K562 (cell line): ENCODE results near the gene KIRREL1. TPM values are rescaled to one million over a fixed set of nuclear protein-coding genes. Genes with fewer than 3 reads are reported as not detected.
A peak's percentile ranks its signal among the peaks of the same experiment; 100 is the strongest.

Experiments
- ATAC-seq: fragments of 200-7000 bp; cut with Tn5 transposase; 3 replicates; pipeline ENCODE4 v1.9.1; 2020; ENCODE audit warnings: moderate library complexity
- BruUV-seq: library from RNA; stranded (reverse); fragments of 400-500 nt; replicated peaks from 2 replicates; lab custom pipeline; 2021; lab: Mats Ljungman, UMichigan
- CTCF ChIA-PET: fragments of 300-600 bp; formaldehyde crosslinking; extraction: SDS; loops from one replicate; lab custom pipeline; 2021; ENCODE audit warnings: low intra/inter-chr PET ratio; lab: Yijun Ruan, JAX
- POLR2A ChIA-PET: fragments of 300-600, 350-650 bp; sonication (Branson Sonifier 250); formaldehyde crosslinking; extraction: SDS; loops from one replicate; lab custom pipeline; 2021; ENCODE audit warnings: antibody characterized with exemption, inconsistent platforms; lab: Yijun Ruan, JAX
- DNase-seq, 4 experiments: peaks; one replicate each; pipeline versions ENCODE4 v3.0.0 to v3.0.0-alpha.2; 2011 to 2018; ENCODE audit warnings: low spot score in 3 of 4, mixed read lengths in 3 of 4; ENCODE audit errors: extremely low read depth in 1 of 4
- FAIRE-seq: peaks from 2 replicates; lab custom pipeline; 2011; peaks lifted over from hg19 to GRCh38; lab: Jason Lieb, UNC
- H2AFZ ChIP-seq: 2 replicates; pipeline ENCODE4 v1.6.0; 2011; ENCODE audit warnings: low read depth, low read length, control low read depth, inconsistent platforms
- H3K27ac ChIP-seq: fragments of 200-600 bp; 3 replicates; pipeline ENCODE4 v1.8.0; 2011; ENCODE audit warnings: low read depth, mild to moderate bottlenecking, control low read depth, inconsistent platforms, low read length, moderate library complexity, mixed read lengths; ENCODE audit errors: extremely low read depth
- H3K27me3 ChIP-seq, 2 experiments: fragments of 300-600 bp in 1 of 2; 2 replicates in 1 of 2; 3 replicates in 1 of 2; pipeline versions ENCODE4 v1.6.0 to v1.8.0; 2011; ENCODE audit warnings: inconsistent platforms in 2 of 2, low read length in 2 of 2, mild to moderate bottlenecking in 1 of 2, mixed read lengths in 1 of 2, moderate library complexity in 1 of 2; ENCODE audit not compliant: control insufficient read depth in 2 of 2, insufficient read depth in 2 of 2
- H3K36me3 ChIP-seq: fragments of 300-600 bp; 3 replicates; pipeline ENCODE4 v1.8.0; 2011; ENCODE audit warnings: mild to moderate bottlenecking, low read length, inconsistent platforms; ENCODE audit not compliant: control insufficient read depth, insufficient read depth
- H3K4me1 ChIP-seq, 2 experiments: fragments of 200-600 bp in 1 of 2; replicated peaks in 1 of 2; 2 replicates in 1 of 2; 3 replicates in 1 of 2; pipeline versions ENCODE4 v1.5.1 to v1.8.0; 2011; ENCODE audit warnings: inconsistent platforms in 2 of 2, low read length in 2 of 2, mild to moderate bottlenecking in 1 of 2, mixed read lengths in 1 of 2, moderate library complexity in 1 of 2; ENCODE audit not compliant: control insufficient read depth in 2 of 2, insufficient read depth in 2 of 2
- H3K4me2 ChIP-seq: 2 replicates; pipeline ENCODE4 v1.6.1; 2011; ENCODE audit warnings: low read length, control low read depth, inconsistent platforms, mixed read lengths; ENCODE audit not compliant: insufficient read depth
- H3K4me3 ChIP-seq: fragments of 200-600 bp; sonication (generic), shearing (Covaris generic); 2 replicates; pipeline ENCODE4 v1.5.1; 2016; ENCODE audit warnings: control low read depth, inconsistent platforms
- H3K79me2 ChIP-seq: fragments of 200-600 bp; 3 replicates; pipeline ENCODE4 v1.8.0; 2011; ENCODE audit warnings: low read length, inconsistent platforms; ENCODE audit not compliant: control insufficient read depth, insufficient read depth
- H3K9ac ChIP-seq, 2 experiments: 2 replicates each; pipeline versions ENCODE4 v1.6.0 to v1.6.1; 2011; ENCODE audit warnings: low read depth in 2 of 2, low read length in 2 of 2, control low read depth in 1 of 2, inconsistent platforms in 1 of 2, mild to moderate bottlenecking in 1 of 2, mixed read lengths in 1 of 2; ENCODE audit not compliant: insufficient read depth in 1 of 2
- H3K9me1 ChIP-seq: one replicate; pipeline ENCODE4 v1.6.0; 2011; ENCODE audit warnings: inconsistent platforms, mild to moderate bottlenecking, low read length, moderate library complexity; ENCODE audit not compliant: control insufficient read depth, insufficient read depth
- H3K9me3 ChIP-seq: replicated peaks from 2 replicates; pipeline ENCODE4 v1.5.1; 2011; ENCODE audit warnings: low read depth, low read length, inconsistent platforms; ENCODE audit not compliant: control insufficient read depth, insufficient read depth
- H4K20me1 ChIP-seq: replicated peaks from 2 replicates; pipeline ENCODE4 v1.6.1; 2011; ENCODE audit warnings: low read length, inconsistent platforms, mixed read lengths; ENCODE audit not compliant: control insufficient read depth, insufficient read depth
- BRD4 ChIP-seq: fragments of 200-600 bp; sonication (generic); IDR thresholded peaks from 2 replicates; pipeline ENCODE4 v1.6.1; 2017; ENCODE audit warnings: inconsistent platforms
- CBX5 ChIP-seq: IDR thresholded peaks from 2 replicates; pipeline ENCODE4 v1.6.1; 2014; ENCODE audit warnings: low read depth, borderline replicate concordance
- CHAMP1 ChIP-seq: fragments of 450-650 bp; IDR thresholded peaks from 2 replicates; pipeline ENCODE4 v1.6.1; 2016; ENCODE audit warnings: mild to moderate bottlenecking
- DNMT1 ChIP-seq: fragments of 450-650 bp; IDR thresholded peaks from 2 replicates; pipeline ENCODE4 v1.6.1; 2016; ENCODE audit warnings: antibody characterized with exemption, mild to moderate bottlenecking
- ILK ChIP-seq: fragments of 450-650 bp; IDR thresholded peaks from 2 replicates; pipeline ENCODE4 v1.6.1; 2016; ENCODE audit warnings: missing genetic modification characterization, low read depth, mild to moderate bottlenecking, missing compliant biosample characterization, moderate library complexity, borderline replicate concordance
- MEF2D ChIP-seq: conservative IDR thresholded peaks from 2 replicates; pipeline ENCODE4 v1.6.1; 2016; ENCODE audit warnings: low read depth, missing genetic modification characterization, missing compliant biosample characterization
- NUFIP1 ChIP-seq: fragments of 450-650 bp; IDR thresholded peaks from 2 replicates; pipeline ENCODE4 v1.6.1; 2018; ENCODE audit not compliant: partially characterized antibody
- RBM39 ChIP-seq: fragments of 200-400 bp; formaldehyde crosslinking; optimal IDR thresholded peaks from 2 replicates; pipeline ENCODE3; 2018; ENCODE audit warnings: low read depth, low read length
- SMC3 ChIP-seq: conservative IDR thresholded peaks from 2 replicates; pipeline ENCODE4 v1.6.1; 2011; ENCODE audit warnings: low read depth, low read length, improper control_type of control experiment; ENCODE audit not compliant: insufficient read depth
- STAG1 ChIP-seq: sonication (generic); formaldehyde crosslinking; IDR thresholded peaks from 2 replicates; pipeline ENCODE4 v1.5.0; 2020; ENCODE audit warnings: missing genetic modification reagents, borderline replicate concordance
- ZC3H4 ChIP-seq: sonication (generic); formaldehyde crosslinking; IDR thresholded peaks from 2 replicates; pipeline ENCODE4 v1.9.0; 2021; ENCODE audit warnings: missing genetic modification reagents, borderline replicate concordance
- WGBS: fragments of 100-300 bp; shearing (Covaris generic); methylation state at CpG from one replicate; pipeline ENCODE4 v1.1.6; 2016; ENCODE audit warnings: low coverage, mixed read lengths; ENCODE audit not compliant: insufficient coverage; ENCODE audit errors: missing lambda C conversion rate; 5-methylcytosine and 5-hydroxymethylcytosine counted together
- in situ Hi-C: fragments of 300-500 bp; cut with MboI; formaldehyde crosslinking; loops from 4 replicates; pipeline ENCODE4 v1.15.0; 2018; ENCODE audit warnings: inconsistent platforms, mixed read lengths
- intact Hi-C: fragments of 100-400 bp; cut with micrococcal nuclease; formaldehyde crosslinking; loops from 2 replicates; pipeline ENCODE4 v1.14.2; 2022
- polyA plus RNA-seq, 8 experiments: library from polyadenylated mRNA; depleted of rRNA in 4 of 8; stranded (reverse) in 5 of 8; unstranded in 3 of 8; fragments of >200 nt; fragmentation: Nextera tagmentation in 2 of 8; fragmentation: Illumina TruSeq in 1 of 8; extraction: Ambion mirVana in 2 of 8; extraction: Trizol in 1 of 8; gene quantifications; 2 replicates each; pipeline versions ENCODE4 v1.2.1 to v1.2.3, GENCODE V29; 2011 to 2014; ENCODE audit warnings: inconsistent platforms in 1 of 8, missing spikeins in 1 of 8
- total RNA-seq, 7 experiments: library from RNA; depleted of rRNA in 6 of 7; stranded (reverse); fragments of >200 nt in 6 of 7; fragmentation: Illumina TruSeq in 2 of 7; extraction: Trizol in 2 of 7; gene quantifications; 2 replicates each; pipeline versions ENCODE4 v1.2.1 to v1.2.3, GENCODE V29; 2011 to 2021; ENCODE audit warnings: low replicate concordance in 1 of 7
- TF ChIP-seq, protein P1 (sequence below): fragments of 450-650 bp; IDR thresholded peaks from 2 replicates; pipeline ENCODE4 v1.6.1; 2016; ENCODE audit warnings: missing biosample characterization, missing genetic modification characterization
- TF ChIP-seq, protein P2 (sequence below), 3 experiments: IDR thresholded peaks in 2 of 3; conservative IDR thresholded peaks in 1 of 3; 2 replicates each; pipeline ENCODE4 v1.5.1; 2011 to 2012; ENCODE audit warnings: low read length in 3 of 3, mild to moderate bottlenecking in 3 of 3, control low read depth in 2 of 3, improper control_type of control experiment in 1 of 3, inconsistent platforms in 1 of 3, low read depth in 1 of 3, mixed read lengths in 1 of 3, moderate library complexity in 1 of 3; ENCODE audit not compliant: insufficient read depth in 2 of 3

KIRREL1 gene
- total and polyA plus RNA-seq, 9 of the 15 experiments (the other 6 are each of a cell fraction or from before 2014, with no cell fraction given), result under 0.01 to 0.22 (median 0.03) TPM; not detected in 3

- ATAC-seq, result peak; percentile 90
- Histone ChIP-seq H3K9ac (no peak overlapping the region), H3K36me3 (no peaks in the 10 kb centered on the region), H2AFZ (no peak overlapping the region), H3K9me1 (no peaks in the 10 kb centered on the region), H4K20me1 (peaks cover 7% of the 10 kb centered on the region; the same call in 1 of the 2 replicates), H3K4me3 (no peak overlapping the region), H3K27me3 (peaks cover 8 to 24% of the 10 kb centered on the region in 2 experiments; a peak in 3 of 5 replicates), H3K27ac (no peak overlapping the region), H3K79me2 (no peaks in the 10 kb centered on the region), H3K4me2 (no peak overlapping the region), H3K4me1 (no peaks in the 10 kb centered on the region; a peak in 1 of 5 replicates), H3K9me3 (no peaks in the 10 kb centered on the region)
- CTCF ChIA-PET, result interaction anchor here (0.6 to 1.8 kb wide), 5 partner anchors 44 to 439 kb away, joined by 3 to 25 read pairs (median 8); no protein-coding TSS in a partner anchor
- no TSS peak for BruUV-seq
- POLR2A ChIA-PET, result interaction anchor here (0.5 to 0.6 kb wide), 3 partner anchors 30 to 448 kb away, joined by 3 to 5 read pairs (median 3); no protein-coding TSS in a partner anchor
- in situ Hi-C loops (no loop called here), intact Hi-C loops (loop anchor here (1.0 kb wide), 3 partner anchors 44 to 129 kb away; no protein-coding TSS in a partner anchor)
- FAIRE-seq, result peak; percentile 89
- DNase-seq, result peak; percentile 58 to 67 (median 64)
- WGBS, result 3% methylated on average over 10 of the region's 10 CpGs
- no peak for TF ChIP-seq CBX5
- peak; percentile 72 for TF ChIP-seq SMC3
- TF ChIP-seq ILK (tag), result no peak
- TF ChIP-seq BRD4, result no peak
- TF ChIP-seq, protein P1, sequence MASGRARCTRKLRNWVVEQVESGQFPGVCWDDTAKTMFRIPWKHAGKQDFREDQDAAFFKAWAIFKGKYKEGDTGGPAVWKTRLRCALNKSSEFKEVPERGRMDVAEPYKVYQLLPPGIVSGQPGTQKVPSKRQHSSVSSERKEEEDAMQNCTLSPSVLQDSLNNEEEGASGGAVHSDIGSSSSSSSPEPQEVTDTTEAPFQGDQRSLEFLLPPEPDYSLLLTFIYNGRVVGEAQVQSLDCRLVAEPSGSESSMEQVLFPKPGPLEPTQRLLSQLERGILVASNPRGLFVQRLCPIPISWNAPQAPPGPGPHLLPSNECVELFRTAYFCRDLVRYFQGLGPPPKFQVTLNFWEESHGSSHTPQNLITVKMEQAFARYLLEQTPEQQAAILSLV (tag), result no peak
- TF ChIP-seq, protein P2, sequence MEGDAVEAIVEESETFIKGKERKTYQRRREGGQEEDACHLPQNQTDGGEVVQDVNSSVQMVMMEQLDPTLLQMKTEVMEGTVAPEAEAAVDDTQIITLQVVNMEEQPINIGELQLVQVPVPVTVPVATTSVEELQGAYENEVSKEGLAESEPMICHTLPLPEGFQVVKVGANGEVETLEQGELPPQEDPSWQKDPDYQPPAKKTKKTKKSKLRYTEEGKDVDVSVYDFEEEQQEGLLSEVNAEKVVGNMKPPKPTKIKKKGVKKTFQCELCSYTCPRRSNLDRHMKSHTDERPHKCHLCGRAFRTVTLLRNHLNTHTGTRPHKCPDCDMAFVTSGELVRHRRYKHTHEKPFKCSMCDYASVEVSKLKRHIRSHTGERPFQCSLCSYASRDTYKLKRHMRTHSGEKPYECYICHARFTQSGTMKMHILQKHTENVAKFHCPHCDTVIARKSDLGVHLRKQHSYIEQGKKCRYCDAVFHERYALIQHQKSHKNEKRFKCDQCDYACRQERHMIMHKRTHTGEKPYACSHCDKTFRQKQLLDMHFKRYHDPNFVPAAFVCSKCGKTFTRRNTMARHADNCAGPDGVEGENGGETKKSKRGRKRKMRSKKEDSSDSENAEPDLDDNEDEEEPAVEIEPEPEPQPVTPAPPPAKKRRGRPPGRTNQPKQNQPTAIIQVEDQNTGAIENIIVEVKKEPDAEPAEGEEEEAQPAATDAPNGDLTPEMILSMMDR (IDR thresholded peaks at IDR 0.05 in 2 of 3, conservative IDR thresholded peaks at IDR 0.05 in 1 of 3; ENCODE audit: insufficient read depth in 2 of 3, low read depth in 1 of 3, low read length in 3 of 3), result peak; percentile 81 to 88 (median 86)
- TF ChIP-seq ZC3H4, result no peak
- TF ChIP-seq DNMT1, result no peak
- no peak for TF ChIP-seq MEF2D (tag)
- no peak for TF ChIP-seq RBM39
- TF ChIP-seq CHAMP1, result no peak
- no peak for TF ChIP-seq NUFIP1
- TF ChIP-seq STAG1 (CRISPR knock-in tag), result peak; percentile 56; the same call in 1 of the 2 replicates
Observed at GRCh38 chr1:157992031-157992832, 1.2 kb upstream of the KIRREL1 start.
